Measurements from ENCODE around the gene NOP53.
A peak's percentile ranks its signal among the peaks of the same experiment; 100 is the strongest.
"Not testable (repeated sequence)": the region's sequence is repeated elsewhere in the genome, so short reads cannot be mapped to it uniquely, and the experiment has no call there.

The NOP53 gene

GRCh38 chr19:47714339-47714738 lies 31.0 kb upstream of the NOP53 start (continued):
- TF ChIP-seq ZSCAN5A (tag by site-specific recombination; IDR thresholded peaks at IDR 0.05) (no peak), GLIS2 (tag by site-specific recombination; IDR thresholded peaks at IDR 0.05) (no peak), ZNF140 (tag by site-specific recombination; IDR thresholded peaks at IDR 0.05) (no peak), SETDB1 (IDR thresholded peaks at IDR 0.05; ENCODE audit: insufficient read length, low read length) (peak; percentile 86), ZNF768 (tag by site-specific recombination; IDR thresholded peaks at IDR 0.05) (no peak), SCRT1 (tag by site-specific recombination; IDR thresholded peaks at IDR 0.05; ENCODE audit: borderline replicate concordance) (peak; percentile 62; the same call in 1 of the 2 replicates), SCRT2 (tag by site-specific recombination; IDR thresholded peaks at IDR 0.05) (peak; percentile 51), REPIN1 (tag by site-specific recombination; IDR thresholded peaks at IDR 0.05; ENCODE audit: low read depth) (no peak), ZNF248 (tag by site-specific recombination; IDR thresholded peaks at IDR 0.05) (no peak), ZNF221 (tag by site-specific recombination; IDR thresholded peaks at IDR 0.05; ENCODE audit: borderline replicate concordance) (no peak), ZBTB10 (tag by site-specific recombination; IDR thresholded peaks at IDR 0.05) (no peak)
- TF ChIP-seq, protein P1, sequence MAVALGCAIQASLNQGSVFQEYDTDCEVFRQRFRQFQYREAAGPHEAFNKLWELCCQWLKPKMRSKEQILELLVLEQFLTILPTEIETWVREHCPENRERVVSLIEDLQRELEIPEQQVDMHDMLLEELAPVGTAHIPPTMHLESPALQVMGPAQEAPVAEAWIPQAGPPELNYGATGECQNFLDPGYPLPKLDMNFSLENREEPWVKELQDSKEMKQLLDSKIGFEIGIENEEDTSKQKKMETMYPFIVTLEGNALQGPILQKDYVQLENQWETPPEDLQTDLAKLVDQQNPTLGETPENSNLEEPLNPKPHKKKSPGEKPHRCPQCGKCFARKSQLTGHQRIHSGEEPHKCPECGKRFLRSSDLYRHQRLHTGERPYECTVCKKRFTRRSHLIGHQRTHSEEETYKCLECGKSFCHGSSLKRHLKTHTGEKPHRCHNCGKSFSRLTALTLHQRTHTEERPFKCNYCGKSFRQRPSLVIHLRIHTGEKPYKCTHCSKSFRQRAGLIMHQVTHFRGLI (tag by site-specific recombination; IDR thresholded peaks at IDR 0.05): no peak

- not testable (repeated sequence) for H3K27ac ChIP-seq (ENCODE audit: extremely low read depth, low read depth, low read length); H3K4me3 ChIP-seq (ENCODE audit: low read depth, low read length); H3K36me3 ChIP-seq (ENCODE audit: control insufficient read depth in 2 of 2, insufficient read depth in 1 of 2, low read length in 2 of 2); H3K9me3 ChIP-seq (ENCODE audit: control insufficient read depth, insufficient read depth, low read depth, low read length); H3K4me1 ChIP-seq (ENCODE audit: control insufficient read depth, insufficient read depth, low read length)
- ChIA-PET CTCF (interaction anchor here (0.6 to 2.3 kb wide), 8 partner anchors 8 to 269 kb away, joined by 3 to 13 read pairs (median 3); no protein-coding TSS in a partner anchor), POLR2A (interaction anchor here (1.1 kb wide), 1 partner anchor 40 kb away, joined by 3 read pairs; no protein-coding TSS in a partner anchor)
- TF ChIP-seq ZBTB8A (tag by site-specific recombination; IDR thresholded peaks at IDR 0.05): 0 out of 2 replicates have a peak, but pooled peaks have one; percentile 32
- TF ChIP-seq ZNF404 (tag by site-specific recombination; IDR thresholded peaks at IDR 0.05): peak; percentile 44; the same call in 1 of the 2 replicates
- TF ChIP-seq ZNF394 (tag by site-specific recombination; IDR thresholded peaks at IDR 0.05; ENCODE audit: borderline replicate concordance): peak; percentile 86; the same call in 1 of the 2 replicates
- 0 out of 2 replicates have a peak, but pooled peaks have one; percentile 43 for TF ChIP-seq ZBTB1 (tag by site-specific recombination; IDR thresholded peaks at IDR 0.05)
- 0 out of 2 replicates have a peak, but pooled peaks have one; percentile 39 for TF ChIP-seq ZNF292 (tag by site-specific recombination; IDR thresholded peaks at IDR 0.05; ENCODE audit: borderline replicate concordance, low read depth)
- peak; percentile 45; the same call in 1 of the 2 replicates for TF ChIP-seq ZBTB21 (tag by site-specific recombination; IDR thresholded peaks at IDR 0.05)
- TF ChIP-seq OVOL3 (tag by site-specific recombination; IDR thresholded peaks at IDR 0.05): peak; percentile 27; the same call in 1 of the 2 replicates
- TF ChIP-seq ZNF138 (tag by site-specific recombination; IDR thresholded peaks at IDR 0.05; ENCODE audit: borderline replicate concordance): 0 out of 2 replicates have a peak, but pooled peaks have one; percentile 43
- peak; percentile 69 for TF ChIP-seq ZBTB11 (tag by site-specific recombination; conservative IDR thresholded peaks at IDR 0.05; ENCODE audit: low read depth)
- 0 out of 2 replicates have a peak, but pooled peaks have one; percentile 20 for TF ChIP-seq ZNF629 (tag by site-specific recombination; IDR thresholded peaks at IDR 0.05)
- TF ChIP-seq ZNF140 (tag by site-specific recombination; IDR thresholded peaks at IDR 0.05): peak; percentile 77
- peak; percentile 84 for TF ChIP-seq ZNF560 (tag by site-specific recombination; IDR thresholded peaks at IDR 0.05; ENCODE audit: borderline replicate concordance)
- peak; percentile 73 for TF ChIP-seq ZNF266 (tag by site-specific recombination; IDR thresholded peaks at IDR 0.05; ENCODE audit: low read depth)
- 0 out of 2 replicates have a peak, but pooled peaks have one; percentile 56 for TF ChIP-seq ZNF558 (tag by site-specific recombination; IDR thresholded peaks at IDR 0.05)
- peak; percentile 85 for TF ChIP-seq ZNF555 (tag by site-specific recombination; conservative IDR thresholded peaks at IDR 0.05)
- TF ChIP-seq ZNF530 (tag by site-specific recombination; IDR thresholded peaks at IDR 0.05; ENCODE audit: low read depth): 0 out of 2 replicates have a peak, but pooled peaks have one; percentile 17
Measured at GRCh38 chr19:47714855-47715254, 30.5 kb upstream of the NOP53 start.
